Smooth muscle cell of the brain vasculature (primary cell): ENCODE measurements around the gene KCNMB4.

Experiments
- DNase-seq: peaks from one replicate; pipeline ENCODE4 v3.0.0-alpha.2; 2012; ENCODE audit warnings: low read depth, low spot score

KCNMB4 gene, protein sequence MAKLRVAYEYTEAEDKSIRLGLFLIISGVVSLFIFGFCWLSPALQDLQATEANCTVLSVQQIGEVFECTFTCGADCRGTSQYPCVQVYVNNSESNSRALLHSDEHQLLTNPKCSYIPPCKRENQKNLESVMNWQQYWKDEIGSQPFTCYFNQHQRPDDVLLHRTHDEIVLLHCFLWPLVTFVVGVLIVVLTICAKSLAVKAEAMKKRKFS

DNA sequence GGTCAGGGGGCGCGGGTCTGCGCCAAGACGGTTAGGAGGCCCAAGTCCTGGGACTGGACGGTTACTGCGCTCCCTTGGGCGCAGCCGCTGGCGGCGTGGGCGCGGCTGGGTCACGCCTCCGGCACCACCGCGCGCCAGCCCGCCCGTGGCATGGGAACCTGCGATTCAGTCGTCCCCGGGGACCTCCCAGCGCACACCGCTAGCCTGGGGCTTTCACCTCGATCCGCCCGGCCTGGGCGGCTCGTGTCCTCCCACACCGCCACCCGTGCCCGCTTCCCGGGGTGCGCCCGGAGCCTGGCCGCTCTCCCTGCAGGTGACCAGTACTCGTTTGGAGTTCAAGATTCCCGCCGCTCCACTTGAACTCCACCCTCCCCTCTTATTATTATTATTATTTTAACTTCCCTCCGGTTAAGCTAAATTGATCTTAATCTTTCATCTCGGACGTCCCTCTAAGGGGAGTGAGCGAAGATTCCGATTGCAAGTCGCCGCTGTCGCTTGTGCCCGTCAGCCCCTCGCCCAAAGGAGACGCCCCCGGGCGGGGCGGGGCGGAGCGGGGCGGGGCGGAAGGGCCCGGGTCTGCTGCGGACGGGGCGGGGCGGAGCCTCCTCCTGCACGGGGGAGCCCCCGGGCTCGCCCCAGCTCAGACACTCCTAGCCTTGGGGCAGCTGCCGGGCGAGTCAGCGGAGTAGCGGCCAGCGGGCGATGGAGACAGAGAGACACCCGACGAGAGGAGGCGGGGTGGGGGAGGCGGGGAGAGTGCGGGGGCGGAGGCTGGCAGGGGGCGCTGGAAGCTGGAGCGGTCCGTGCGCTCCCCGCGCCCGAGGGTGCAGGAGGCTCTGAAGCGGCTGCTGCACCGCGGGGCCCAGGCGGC, at the start of gene KCNMB4:
Gene KCNMB4, plus strand, starts transcription at position 643 of the 871 bp plus-strand sequence. CDS start 445 bp downstream, outside the sequence.
- DNase-seq, result no peak

DNA sequence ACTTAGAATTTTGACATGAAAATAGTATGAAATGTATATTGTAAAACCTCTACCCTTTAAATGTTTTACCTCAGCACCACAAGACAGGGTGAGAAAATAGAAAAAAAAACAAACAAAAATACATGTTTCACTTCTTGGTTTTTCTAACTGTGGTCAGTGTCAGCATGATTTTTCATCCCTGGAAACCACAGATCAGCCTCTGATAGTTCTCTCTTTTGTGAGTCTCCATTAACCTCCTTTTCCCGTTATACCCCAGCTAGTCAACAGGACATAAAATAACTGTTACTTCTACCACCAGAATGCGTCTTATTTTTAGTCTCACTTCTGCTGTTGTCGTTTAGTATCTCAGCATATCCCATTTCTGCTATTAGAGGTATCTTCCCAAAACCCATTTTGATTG, 48.3 kb upstream of the KCNMB4 start:
- DNase-seq, result peak; percentile 6

DNA sequence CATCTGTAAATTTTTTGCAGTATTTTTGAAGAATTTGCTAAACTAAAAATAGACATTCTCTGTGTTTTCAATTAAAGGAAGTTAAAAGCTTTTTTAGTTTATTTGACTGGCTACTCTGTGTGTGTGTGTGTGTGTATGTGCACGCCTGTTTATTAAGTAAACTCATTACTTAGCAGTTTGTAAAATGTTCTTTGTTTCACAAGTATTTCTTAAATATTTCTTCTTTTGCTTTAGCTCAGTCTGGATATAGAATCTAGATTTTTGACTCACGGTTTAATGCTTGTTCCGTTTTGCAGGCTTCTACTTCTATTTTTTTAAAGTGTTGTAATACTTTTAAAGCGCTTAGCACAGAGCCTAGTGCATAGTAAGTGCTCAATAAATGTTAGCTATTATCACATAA, 46.5 kb upstream of the KCNMB4 start:
- DNase-seq, result no peak

- no peak for DNase-seq
Observed at GRCh38 chr12:70321191-70321590, 44.9 kb upstream of the KCNMB4 start.

- no peak for DNase-seq
Observed at GRCh38 chr12:70327541-70327940, 38.5 kb upstream of the KCNMB4 start.

DNA sequence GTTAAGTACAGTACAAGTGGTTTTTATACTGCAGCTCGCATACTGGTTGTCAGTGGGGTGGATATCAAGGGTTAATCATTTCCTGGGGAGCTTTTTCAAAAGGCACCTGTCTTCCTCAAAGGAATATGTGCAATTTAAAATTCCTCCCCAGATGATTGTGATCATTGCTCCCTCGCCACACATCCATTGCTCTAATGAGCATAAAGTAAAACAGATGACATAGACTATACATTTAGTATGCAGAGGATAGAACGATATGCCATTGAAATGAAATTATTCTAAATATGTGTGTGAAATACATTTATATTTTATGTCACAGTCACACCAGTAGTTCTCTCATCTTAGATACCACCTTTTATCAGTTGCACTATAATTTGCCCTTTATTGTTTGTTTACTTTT, 36.4 kb upstream of the KCNMB4 start:
- DNase-seq, result no peak

- no peak for DNase-seq
Observed at GRCh38 chr12:70330158-70330557, 35.9 kb upstream of the KCNMB4 start.

- DNase-seq, result no peak
Observed at GRCh38 chr12:70332236-70332635, 33.9 kb upstream of the KCNMB4 start.

GRCh38 chr12:70334742-70335141, 31.3 kb upstream of the KCNMB4 start:
- DNase-seq, result no peak

DNA sequence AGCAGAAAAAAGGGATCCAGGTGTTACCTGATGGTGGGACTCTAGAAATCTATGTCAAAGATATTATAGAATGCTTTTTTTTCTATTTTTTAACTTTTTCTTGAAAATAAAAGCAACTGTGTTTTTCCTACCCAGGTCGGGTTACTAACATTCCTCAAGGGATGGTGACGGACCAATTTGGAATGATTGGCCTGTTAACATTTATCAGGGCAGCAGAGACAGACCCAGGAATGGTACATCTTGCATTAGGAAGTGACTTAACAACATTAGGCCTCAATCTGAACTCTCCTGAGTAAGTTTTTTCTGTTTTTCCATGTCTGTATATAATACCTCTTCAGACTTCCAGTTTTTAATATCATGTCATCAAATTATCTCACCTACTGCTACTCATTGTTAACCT, 27.6 kb upstream of the KCNMB4 start:
- no peak for DNase-seq

DNA sequence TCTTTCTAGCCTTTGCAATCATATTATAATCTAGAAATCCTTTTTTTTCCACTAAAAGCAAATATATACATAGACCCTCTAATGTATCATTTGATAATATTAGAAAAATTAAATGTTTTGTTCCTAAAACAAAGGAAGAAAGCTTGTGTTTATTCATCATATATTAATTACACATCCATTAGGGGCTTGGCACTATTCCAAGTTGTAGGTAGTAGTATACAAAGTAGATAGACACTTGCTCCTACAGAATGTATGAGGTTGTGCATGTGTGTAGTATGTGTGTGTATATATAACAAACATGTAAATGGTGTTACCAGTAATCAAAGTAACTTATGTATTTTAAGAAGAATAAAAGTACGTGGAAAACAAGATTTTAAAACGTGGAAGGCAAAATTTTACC, 15.0 kb upstream of the KCNMB4 start:
- no peak for DNase-seq

GRCh38 chr12:70353780-70354660, 12.1 kb upstream of the KCNMB4 start:
- DNase-seq, result no peak

DNA sequence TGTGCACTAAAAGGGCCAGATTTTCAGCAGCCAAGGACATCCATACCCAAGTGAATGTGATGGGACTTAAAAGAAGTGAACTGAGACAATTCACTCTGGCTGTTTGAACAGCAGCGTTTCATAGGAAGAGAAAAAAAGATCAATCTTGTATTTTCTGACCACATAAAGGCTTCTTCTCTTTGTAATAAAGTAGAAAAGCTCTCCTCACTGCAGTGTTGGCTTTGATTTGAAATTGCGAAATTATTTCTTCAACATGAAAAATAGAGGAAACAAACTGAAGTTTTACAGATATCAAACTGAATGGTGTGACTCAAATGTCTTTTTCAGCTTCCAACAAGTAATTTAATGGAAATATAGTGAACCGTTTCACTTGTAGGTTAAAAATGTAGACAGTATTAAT, 11.3 kb upstream of the KCNMB4 start:
- DNase-seq, result no peak

DNA sequence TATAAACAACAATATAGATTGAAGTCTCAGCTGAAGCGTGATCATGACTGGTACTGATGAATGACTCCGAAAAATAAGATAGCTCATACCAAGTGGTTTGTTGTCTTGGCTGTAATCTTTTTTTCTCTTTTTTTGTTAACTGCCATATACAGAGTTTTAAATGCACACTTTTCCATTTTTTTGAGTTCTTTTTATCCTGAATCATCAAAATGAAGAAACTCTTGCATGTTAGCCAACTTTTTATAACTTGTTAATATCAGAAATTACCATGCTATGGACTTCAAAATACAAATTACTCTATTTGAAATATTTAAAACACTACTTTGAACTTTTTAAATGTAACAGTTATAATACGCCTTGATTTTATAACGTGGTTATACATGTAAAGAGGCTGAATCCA, 10.1 kb upstream of the KCNMB4 start:
- DNase-seq, result no peak

DNA sequence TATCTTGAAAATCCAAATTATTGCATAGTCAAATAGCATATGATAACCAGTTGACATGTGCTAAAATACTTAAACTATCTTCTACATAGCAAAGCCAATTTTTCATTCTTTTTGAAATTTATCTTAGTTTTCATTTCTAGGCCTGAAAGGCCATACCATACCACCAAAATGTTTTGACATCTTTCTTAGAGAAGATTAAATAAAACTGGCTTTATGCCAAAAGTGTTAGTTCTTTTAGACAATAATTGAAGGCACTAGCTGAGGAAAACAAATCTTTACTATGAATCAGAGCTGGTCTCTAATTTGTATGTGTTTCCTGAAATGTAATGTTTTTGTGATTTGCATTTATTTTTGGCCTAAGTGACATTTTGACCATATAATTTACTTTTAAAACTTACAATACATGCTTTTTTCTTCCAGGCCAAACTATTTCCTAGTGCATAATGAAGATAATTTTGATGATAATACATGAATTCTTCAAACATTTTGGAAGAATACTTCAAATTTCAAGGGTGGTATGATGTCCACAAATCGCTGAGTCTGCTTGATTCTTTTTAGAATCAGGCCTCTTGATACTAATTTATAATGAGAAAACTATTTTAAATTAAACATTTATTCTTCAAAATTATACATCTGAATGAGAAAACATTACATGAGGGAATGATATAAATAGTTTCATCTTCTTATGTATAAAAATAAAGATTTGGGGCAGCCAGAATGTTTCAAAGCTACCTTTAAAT, 6.5 kb upstream of the KCNMB4 start:
- no peak for DNase-seq

- DNase-seq, result no peak
Observed at GRCh38 chr12:70360218-70360617, 5.9 kb upstream of the KCNMB4 start.

DNA sequence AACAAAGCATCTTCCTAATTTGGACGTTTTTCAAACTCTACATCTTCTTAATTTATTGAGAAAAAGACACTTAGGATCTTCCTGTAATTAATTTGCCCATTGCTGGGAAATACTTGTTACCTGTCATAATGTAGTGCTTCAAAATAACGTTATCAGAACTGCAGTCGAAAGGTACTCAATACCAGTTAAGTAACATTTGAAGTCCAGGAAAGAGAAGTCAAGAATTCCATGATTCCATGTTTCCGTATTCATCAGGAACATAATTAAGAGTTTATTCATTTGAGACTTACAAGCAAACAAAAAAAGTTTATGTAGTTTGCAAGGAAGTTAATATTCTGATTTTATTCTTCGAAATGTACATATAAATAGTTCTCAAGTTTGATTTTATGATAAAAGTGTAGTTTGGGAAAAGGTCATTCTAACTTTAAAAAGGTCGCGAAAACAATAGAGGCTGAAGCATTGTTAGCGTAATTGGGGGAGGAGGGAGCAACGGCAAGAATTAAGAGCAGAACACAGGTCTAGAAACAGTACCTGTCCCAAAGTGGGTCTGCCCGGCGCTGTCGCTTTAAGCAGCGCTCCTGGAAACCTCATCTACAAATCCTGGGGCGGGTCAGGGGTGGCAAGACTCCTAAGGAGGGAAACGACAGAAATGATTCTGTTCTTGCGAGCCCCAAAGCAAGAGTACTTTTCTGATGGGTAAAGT, 1.2 kb upstream of the KCNMB4 start:
- no peak for DNase-seq

- no peak for DNase-seq
Observed at GRCh38 chr12:70365398-70365647, 767 bp upstream of the KCNMB4 start.

- DNase-seq, result no peak
Observed at GRCh38 chr12:70366581-70367257, 629 bp downstream of the KCNMB4 start.

- DNase-seq, result no peak
Observed at GRCh38 chr12:70367258-70368141, 1.4 kb downstream of the KCNMB4 start.
